NCI-H2081 treated with DMSO at 0.1 percent for 48 hours (cell line): ENCODE results near the gene NKX1-1.
"Not testable (repeated sequence)": the region's sequence is repeated elsewhere in the genome, so short reads cannot be mapped to it uniquely, and the experiment has no call there.

Source experiments
- DNase-seq: peaks from one replicate; lab custom pipeline; 2025; lab: John Stamatoyannopoulos, UW

Gene NKX1-1

GRCh38 chr4:1406394-1406980, at the start of gene NKX1-1:
TSS of gene NKX1-1 (minus strand) at chr4:1406442. CDS start at chr4:1406442, 0 bp downstream.
- no peak for DNase-seq

- DNase-seq: no peak
These were observed 47.5 kb upstream of the NKX1-1 start for GRCh38 chr4:1453731-1454130.

DNA sequence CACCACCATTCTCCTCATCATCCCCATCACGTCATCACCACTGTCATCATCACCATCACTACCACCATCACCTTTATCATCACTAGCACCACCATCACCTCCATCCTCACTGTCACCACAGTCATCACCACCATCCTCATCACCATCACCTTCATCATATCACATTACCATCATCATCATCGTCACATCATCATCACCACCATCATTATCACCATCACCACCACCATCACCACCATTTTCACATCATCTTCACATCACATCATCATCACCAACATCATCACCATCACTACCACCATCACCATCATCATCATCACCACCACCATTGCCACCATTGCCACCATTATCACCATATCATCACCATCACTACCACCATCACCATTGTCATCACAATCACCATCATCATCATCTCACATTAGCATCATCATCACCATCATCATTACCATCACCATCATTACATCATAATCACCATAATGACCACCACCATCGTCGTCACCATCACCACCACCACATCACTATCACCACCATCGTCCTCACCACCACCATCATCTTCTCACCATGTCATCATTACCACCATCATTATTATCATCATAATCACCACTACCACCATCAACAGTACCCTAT, 46.3 kb upstream of the NKX1-1 start:
- DNase-seq: no peak

- no peak for DNase-seq
These were observed 45.5 kb upstream of the NKX1-1 start for GRCh38 chr4:1451752-1452122.

DNA sequence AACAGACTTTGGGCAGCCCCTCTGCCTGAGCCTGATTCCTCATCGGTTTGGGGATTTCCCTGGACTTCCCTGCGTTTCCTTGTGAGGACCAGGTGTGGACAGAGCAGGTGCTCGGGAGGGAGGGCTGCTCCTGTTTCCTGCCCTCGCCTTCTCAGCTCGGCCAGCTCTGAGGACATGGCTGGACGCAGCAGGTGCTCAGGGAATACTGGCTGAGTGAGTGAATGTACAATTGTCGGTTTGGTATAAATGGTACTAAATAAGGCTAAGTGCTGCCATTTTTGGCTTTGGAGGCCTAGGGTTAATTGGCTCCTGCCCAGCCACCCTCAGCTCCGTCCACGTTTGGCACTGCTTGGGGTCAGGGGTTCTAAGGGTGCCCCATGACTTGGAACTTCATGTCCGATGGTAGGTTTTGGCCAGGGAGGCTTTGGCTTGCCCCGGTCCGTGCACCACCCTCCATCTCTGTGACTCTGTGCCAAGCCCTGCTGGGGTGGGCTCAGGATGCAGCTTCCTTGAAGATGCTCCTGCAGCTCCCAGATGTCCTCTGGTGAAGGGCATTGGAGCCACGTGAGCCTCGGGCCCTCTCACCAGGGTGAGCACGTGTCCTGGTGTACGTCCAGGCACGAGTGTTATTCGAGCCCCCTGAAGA, 45.0 kb upstream of the NKX1-1 start:
- DNase-seq: no peak

DNA sequence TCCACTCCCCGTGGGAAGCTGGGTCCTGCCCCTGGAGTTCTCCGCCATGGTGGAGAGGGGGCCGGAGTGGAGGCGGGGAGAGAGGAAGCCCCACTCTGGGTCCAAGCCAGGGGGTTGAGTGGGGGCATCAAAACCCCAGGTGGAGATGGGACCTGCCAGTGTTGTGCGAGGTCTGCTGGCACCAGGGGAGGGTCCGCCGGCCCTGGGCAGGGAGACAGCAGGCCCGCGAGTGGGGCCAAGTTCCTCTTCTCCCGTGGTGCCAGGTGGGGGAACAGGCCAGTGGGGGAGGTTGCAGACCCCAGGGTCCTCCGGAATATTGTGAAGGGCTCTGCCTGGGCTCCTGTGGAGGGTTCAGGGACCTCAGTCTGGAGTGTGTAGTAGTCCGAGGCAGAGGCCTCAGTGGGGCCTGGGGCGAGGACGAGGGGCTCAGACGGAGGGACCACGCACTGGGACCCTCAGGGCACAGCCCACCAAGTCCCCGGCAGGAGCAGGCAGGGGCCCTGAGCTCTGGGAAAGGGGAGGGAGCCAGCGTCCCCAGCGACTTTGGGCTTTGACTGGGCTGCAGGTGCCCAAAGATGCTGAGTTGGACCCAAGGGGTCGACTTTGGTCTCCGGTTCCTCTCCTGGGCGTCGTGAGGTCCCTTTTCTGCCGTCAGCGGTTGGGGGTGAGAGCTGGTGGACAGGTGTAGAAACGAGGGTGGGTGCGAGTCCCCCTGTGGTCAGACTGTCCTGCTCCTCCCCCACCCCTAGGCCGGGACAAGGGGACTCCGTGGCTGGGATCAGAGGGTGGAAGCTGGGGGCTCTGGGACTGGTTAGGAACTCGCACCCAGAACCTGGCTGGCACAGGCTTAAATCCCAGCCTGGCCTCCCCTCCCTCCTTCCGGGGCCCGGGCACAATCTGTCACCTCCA, 43.8 kb upstream of the NKX1-1 start:
- no peak for DNase-seq

DNA sequence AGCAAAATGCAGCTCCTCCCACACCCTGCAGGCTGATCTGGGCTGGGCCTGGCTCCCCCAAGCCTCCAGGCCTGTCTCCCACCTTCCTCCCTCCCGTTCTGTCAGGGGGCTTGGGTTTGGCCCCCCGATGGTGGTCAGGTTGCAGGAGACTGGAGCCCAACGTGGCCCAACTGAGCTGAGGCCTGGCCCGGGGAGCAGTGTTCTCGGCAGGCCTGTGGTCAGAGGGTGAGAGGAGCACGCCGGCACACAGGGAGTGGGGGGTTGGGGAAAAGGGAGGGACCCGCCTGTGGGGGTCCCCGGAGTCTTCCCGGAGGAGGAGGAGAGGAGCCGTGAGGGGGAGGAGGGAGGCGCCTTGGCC, 43.2 kb upstream of the NKX1-1 start:
- DNase-seq: no peak

GRCh38 chr4:1448589-1449420, 42.6 kb upstream of the NKX1-1 start:
- no peak for DNase-seq

- no peak for DNase-seq
These were observed 41.7 kb upstream of the NKX1-1 start for GRCh38 chr4:1447676-1448588.

GRCh38 chr4:1446502-1447386, 40.5 kb upstream of the NKX1-1 start:
- no peak for DNase-seq

DNA sequence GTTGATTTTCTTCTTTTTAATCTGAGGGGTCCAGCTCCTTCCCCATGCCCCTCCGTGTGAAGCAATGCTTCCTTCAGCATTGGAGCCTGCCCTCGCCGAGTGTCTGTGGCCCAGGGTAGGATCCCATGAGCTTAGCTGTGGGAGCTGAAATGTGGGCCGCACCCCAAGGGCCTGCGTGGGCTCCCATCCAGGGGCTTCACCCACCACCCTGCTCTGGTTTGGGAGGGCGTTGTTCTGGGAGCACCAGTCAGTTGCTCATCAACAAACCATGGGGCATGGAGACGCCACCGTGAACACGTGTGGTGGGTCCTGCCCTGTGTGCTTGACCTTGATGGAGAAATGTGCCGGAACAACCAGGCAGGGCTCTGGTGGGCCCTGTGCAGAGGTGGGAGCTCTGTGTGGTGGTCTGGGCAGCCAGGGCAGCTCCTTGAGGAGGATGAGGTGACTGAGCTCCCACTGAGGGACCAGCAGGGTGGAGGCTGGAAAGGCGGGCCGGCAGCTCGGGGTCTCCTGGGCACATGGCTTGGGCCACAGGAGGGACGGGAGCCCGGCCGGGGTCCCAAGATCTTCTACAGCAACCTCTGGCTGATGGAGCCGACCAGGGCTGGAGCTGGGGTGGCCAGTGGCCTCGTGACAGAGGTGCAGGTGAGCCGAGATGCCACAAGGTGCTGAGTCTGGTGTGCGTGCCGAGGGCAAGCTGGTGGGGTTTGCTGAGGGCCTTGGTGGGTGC, 39.6 kb upstream of the NKX1-1 start:
- no peak for DNase-seq

DNA sequence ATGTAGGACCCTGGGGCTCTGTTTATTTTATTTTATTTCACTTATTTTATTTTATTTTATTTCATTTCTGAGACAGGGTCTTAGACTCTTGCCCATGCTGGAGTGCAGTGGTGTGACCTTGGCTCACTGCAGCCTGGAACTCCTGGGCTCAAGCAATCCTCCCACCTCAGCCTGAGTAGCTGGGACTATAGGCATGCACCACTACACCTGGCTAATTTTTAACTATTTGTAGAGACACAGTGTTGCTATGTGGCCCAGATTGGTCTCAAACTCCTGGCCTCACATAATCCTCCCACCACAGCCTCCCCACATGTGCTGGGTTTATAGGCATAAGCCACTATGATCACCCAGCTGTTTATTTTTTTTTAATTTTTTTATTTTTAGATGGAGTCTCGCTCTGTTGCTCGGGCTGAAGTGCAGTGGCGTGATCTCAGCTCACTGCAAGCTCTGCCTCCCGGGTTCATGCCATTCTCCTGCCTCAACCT, 37.5 kb upstream of the NKX1-1 start:
- not testable (repeated sequence) for DNase-seq

- no peak for DNase-seq
These were observed 20.8 kb upstream of the NKX1-1 start for GRCh38 chr4:1427010-1427409.

- DNase-seq: no peak
These were observed 15.4 kb upstream of the NKX1-1 start for GRCh38 chr4:1421657-1422056.

DNA sequence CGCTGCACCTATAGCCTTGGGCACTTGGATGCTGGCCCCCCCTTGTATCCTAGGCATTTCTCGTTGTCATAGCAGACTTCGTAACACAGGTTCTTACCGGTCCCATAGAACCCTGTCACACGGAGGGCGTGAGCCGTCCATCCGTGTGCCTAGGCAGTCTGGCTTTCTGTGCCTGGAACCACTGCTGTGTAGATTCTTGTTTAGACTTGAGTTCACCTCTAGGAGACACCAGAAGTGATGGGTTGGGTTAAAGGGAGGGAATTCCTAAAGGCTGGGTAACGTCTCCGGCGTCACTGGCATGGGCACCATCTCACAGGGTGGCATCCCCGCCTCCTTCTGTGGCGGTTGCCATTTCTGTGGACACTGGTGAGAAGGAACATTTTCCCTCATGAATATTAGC, 13.5 kb upstream of the NKX1-1 start:
- no peak for DNase-seq

DNA sequence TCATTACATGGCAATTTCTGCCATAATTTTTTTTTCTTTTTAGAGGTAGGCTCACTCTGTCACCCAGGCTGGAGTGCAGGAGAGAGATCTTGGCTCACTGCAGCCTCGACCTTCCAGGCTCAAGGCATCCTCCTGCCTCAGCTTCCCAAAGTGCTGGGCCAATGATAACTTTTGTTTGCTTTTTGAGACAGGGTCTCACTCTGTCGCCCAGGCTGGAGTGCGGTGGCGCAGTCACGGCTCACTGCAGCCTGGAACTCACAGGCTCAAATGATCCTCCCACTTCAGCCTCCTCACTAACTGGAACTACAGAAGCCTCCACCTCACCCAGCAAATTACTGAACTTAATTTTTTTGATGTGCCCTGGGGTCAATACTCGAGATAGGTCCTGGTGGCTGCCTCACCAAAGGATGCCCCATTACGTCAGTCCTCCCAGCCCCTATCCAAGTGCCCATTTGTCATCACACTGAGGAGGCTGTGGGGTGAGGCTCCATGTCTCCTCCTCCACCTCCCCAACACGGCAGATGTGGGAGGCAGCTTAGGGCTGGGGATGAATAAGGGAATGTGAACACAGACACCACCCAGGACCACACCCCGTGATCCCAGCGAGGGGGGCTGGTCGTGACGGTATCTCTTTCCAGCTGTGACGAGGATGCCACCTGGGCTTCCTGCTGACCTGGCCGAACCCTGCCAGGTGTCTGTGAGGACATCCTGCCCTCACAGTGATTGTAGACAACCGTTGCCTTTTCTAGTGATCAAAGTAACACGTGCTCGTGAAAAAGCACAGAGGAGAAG, 12.4 kb upstream of the NKX1-1 start:
- no peak for DNase-seq

GRCh38 chr4:1417522-1418390, 11.5 kb upstream of the NKX1-1 start:
- no peak for DNase-seq
